C4-2B (cell line): ENCODE data around the gene INPP5D.

Source experiments
- CTCF ChIP-seq: fragments of 450-650 bp; conservative IDR thresholded peaks from 2 replicates; pipeline ENCODE4 v1.5.1; 2017; ENCODE audit warnings: mild to moderate bottlenecking
- ZFX ChIP-seq: fragments of 450-650 bp; IDR thresholded peaks from 2 replicates; pipeline ENCODE4 v1.6.1; 2017

GRCh38 chr2:233034091-233034882, 25.9 kb upstream of the INPP5D start:
- TF ChIP-seq CTCF (no peak), ZFX (no peak)
